GM18951 (cell line): Measurements from ENCODE around the gene TTC17.

Experiments used
- POLR2A ChIP-seq: IDR thresholded peaks from 4 replicates; pipeline ENCODE4 v1.6.1; 2011; ENCODE audit warnings: mild to moderate bottlenecking; ENCODE audit not compliant: insufficient read length, insufficient read depth; ENCODE audit errors: extremely low read depth
- in situ Hi-C: fragments of 300-500 bp; cut with MboI; formaldehyde crosslinking; loops from one replicate; pipeline ENCODE4 v1.12.0; 2022; ENCODE audit warnings: low sequenced_read_pairs, mixed read lengths, inconsistent platforms; ENCODE audit not compliant: unreplicated experiment

Gene TTC17

GRCh38 chr11:43360361-43361032 lies 1.8 kb downstream of the TTC17 start:
- no peak for TF ChIP-seq POLR2A
- in situ Hi-C loops, result no loop called here

- TF ChIP-seq POLR2A, result no peak
- in situ Hi-C loops, result no loop called here
Measured at GRCh38 chr11:43366677-43367076, 8.0 kb downstream of the TTC17 start.

- TF ChIP-seq POLR2A, result no peak
- in situ Hi-C loops, result no loop called here
Measured at GRCh38 chr11:43367382-43368178, 8.9 kb downstream of the TTC17 start.

- no peak for TF ChIP-seq POLR2A
- in situ Hi-C loops, result no loop called here
Measured at GRCh38 chr11:43376065-43376464, 17.3 kb downstream of the TTC17 start.

GRCh38 chr11:43376594-43376993 lies 17.9 kb downstream of the TTC17 start:
- TF ChIP-seq POLR2A, result no peak
- in situ Hi-C loops, result no loop called here

- in situ Hi-C loops, result no loop called here
- no peak for TF ChIP-seq POLR2A
Measured at GRCh38 chr11:43377389-43377788, 18.7 kb downstream of the TTC17 start.

- in situ Hi-C loops, result no loop called here
- no peak for TF ChIP-seq POLR2A
Measured at GRCh38 chr11:43378897-43379296, 20.2 kb downstream of the TTC17 start.

GRCh38 chr11:43381802-43382201 lies 23.1 kb downstream of the TTC17 start:
- in situ Hi-C loops, result no loop called here
- no peak for TF ChIP-seq POLR2A

GRCh38 chr11:43382614-43383013 lies 23.9 kb downstream of the TTC17 start:
- in situ Hi-C loops, result no loop called here
- no peak for TF ChIP-seq POLR2A

GRCh38 chr11:43384393-43384792 lies 25.7 kb downstream of the TTC17 start:
- in situ Hi-C loops, result no loop called here
- TF ChIP-seq POLR2A, result no peak

GRCh38 chr11:43392713-43393112 lies 34.0 kb downstream of the TTC17 start:
- in situ Hi-C loops, result no loop called here
- TF ChIP-seq POLR2A, result no peak

- in situ Hi-C loops, result no loop called here
- TF ChIP-seq POLR2A, result no peak
Measured at GRCh38 chr11:43393765-43394355, 35.1 kb downstream of the TTC17 start.

- in situ Hi-C loops, result no loop called here
- TF ChIP-seq POLR2A, result no peak
Measured at GRCh38 chr11:43396617-43397016, 37.9 kb downstream of the TTC17 start.

- no peak for TF ChIP-seq POLR2A
- in situ Hi-C loops, result no loop called here
Measured at GRCh38 chr11:43397251-43397650, 38.5 kb downstream of the TTC17 start.
